Endometrial microvascular endothelial cells (primary cell): Measurements from ENCODE around the gene KIF21A. TPM values are rescaled to one million over a fixed set of nuclear protein-coding genes. Genes with fewer than 3 reads are reported as not detected.

Experiments
- in situ Hi-C: cut with HindIII; loops from 2 replicates; pipeline ENCODE4 v1.10.0; 2017; ENCODE audit warnings: low sequenced_read_pairs, low pct_unique_long_range_greater_than_20kb; ENCODE audit errors: inconsistent ontology term
- total RNA-seq: library from RNA; depleted of rRNA; stranded (reverse); fragments of >200 nt; gene quantifications from one replicate; pipeline ENCODE4 v1.2.3, GENCODE V29; 2015; ENCODE audit errors: inconsistent ontology term

Gene KIF21A
- total RNA-seq, 1 donor from 2014 or later = 6.5 TPM

GRCh38 chr12:39364196-39364595 lies 78.7 kb downstream of the KIF21A start:
- in situ Hi-C loops = no loop called here

DNA sequence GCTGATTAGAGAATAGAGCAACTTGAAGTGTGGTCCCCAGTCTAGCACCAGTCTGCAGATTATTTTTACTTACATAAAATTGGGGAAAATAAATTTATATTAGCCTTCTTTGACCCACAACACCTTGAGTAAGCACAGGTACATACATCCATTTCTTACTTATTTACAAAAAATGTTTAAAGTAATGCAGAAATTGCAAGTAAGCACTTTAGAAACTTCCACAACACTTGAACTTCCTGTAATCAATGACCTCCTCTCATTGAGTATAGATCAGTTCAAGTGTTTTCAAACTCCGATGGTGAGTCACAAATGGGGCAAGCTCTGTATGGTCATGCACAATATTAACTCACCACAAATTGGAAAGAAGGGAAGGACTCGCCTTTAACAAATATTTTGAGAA lies 83.3 kb downstream of the KIF21A start:
- in situ Hi-C loops = no loop called here

GRCh38 chr12:39357041-39357440 lies 85.9 kb downstream of the KIF21A start:
- in situ Hi-C loops = no loop called here

DNA sequence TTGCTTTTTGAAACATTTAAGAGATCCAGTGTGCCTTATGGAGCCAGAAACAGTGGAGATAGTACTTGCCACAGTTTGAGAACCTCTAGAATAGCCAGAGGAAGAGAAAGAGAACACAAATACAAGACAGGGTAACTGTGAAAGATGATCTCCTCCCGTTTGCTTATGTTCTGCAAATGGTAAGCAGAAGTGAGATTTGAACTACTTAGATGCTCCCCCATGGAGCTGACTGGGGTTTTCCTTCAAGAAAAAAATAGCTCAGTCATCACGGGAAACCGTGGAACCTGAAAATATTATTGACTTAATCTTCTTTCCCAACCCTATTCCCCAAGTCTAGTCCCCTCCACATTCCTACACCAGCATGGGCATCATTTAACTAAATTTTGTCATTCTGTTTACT lies 87.1 kb downstream of the KIF21A start:
- in situ Hi-C loops = no loop called here

DNA sequence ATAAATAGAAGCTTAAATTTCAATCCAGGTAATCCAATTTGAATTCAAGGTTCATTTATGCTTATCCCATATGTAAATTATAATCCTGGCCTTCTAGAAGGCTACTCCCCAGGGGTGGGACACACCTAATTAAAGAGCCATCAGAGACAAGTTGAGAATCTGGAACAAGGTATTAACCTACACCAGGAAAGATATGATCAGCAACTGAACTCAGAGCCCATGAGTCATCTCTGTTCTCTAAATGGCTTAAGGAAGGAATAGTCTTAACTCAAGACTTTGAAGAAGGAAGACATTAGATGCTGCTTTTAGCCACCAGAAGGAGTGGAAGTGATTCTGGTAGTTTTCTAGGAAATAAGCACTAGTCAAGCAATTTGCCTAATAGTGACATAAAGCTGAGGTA lies 88.0 kb downstream of the KIF21A start:
- in situ Hi-C loops = no loop called here

- in situ Hi-C loops = no loop called here
Measured at GRCh38 chr12:39352471-39353017, 90.4 kb downstream of the KIF21A start.

- in situ Hi-C loops = no loop called here
Measured at GRCh38 chr12:39351153-39351552, 91.8 kb downstream of the KIF21A start.

DNA sequence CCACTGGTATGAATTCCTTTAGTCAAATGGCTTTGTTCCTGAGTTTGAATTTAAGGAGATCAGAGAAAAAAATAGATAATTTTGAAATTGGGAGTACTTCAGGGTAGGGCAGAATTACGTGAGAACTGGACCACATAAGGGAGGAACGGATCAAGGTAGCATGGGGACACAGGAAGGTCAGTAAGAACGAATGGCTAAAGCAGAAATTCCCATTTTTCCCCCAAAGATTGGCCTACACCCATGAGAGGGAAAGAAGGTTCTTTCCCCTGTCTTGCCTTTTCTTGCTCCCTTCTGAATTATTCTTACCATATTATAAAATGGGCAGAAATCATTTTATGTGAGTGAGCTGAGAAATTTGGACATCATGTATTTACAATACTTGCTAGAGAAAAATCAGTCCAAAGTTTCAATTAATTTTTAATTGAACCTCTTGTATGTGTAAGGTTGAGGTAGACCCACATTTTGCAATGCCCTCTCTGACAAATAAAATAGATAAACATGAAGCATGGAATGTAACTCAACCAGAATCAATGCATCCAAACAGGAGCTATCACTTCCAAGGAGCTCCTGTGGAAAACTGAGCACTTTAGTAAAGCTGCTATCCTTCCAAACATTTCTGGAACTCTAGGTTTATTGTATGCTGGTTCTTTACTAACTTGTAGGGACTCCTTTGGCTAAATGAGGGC lies 93.8 kb downstream of the KIF21A start:
- in situ Hi-C loops = no loop called here

DNA sequence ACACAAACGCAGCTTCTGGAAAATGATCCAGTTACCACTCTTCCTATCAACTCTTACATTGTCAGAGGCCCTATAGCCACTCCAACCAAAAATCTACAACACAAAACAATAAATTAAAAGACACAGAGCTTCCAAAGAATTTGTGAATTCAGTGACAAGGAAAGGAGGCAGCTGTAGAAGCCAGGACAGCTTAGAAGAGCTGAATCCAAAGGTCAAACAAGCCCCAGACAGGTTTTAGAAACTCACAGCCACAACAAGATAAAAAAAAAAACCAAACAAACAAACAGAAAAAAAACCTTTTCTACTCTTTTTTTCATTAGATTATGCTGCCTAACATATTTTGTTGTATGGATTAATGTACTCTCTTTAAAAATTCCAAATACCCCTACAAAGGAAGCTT lies 94.4 kb downstream of the KIF21A start:
- in situ Hi-C loops = no loop called here

DNA sequence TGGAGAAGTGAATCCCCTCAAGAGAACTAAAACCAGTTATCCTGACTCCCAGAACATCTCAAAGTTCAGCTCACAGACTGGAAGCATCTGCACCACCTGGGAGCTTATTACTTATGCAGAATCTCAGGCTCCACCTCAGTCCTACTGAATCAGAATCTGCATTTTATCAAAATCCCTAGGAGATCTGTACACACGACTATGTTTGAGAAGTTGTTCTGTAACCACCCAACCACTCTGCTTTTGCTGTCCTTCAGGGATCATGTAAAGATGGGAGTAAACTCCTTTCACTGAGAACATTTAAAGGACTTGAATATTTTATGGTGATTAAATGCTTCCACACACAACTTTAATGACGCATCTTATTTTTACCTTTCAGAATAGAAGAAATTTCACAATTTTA lies 98.0 kb downstream of the KIF21A start:
- in situ Hi-C loops = no loop called here

DNA sequence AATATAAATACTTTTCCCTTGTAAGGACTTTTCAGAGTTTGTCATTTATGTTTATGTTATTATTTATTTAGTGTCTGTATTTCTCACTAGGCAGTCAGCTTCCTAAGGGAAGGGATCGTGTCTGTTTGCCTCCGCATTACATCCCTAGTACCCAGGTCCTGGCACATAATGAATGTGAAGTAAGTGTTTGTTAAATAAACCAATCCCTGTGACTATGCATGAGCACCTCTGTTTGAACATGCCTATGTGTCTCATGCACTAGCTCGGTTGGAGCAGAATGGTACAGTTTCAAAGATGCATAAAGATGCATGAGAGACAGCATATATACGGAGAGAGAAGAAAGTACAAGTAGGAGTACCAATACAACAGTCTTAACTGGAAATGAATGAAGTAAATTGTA lies 99.3 kb downstream of the KIF21A start:
- in situ Hi-C loops = no loop called here

- in situ Hi-C loops = no loop called here
Measured at GRCh38 chr12:39341761-39342160, 101.2 kb downstream of the KIF21A start.

DNA sequence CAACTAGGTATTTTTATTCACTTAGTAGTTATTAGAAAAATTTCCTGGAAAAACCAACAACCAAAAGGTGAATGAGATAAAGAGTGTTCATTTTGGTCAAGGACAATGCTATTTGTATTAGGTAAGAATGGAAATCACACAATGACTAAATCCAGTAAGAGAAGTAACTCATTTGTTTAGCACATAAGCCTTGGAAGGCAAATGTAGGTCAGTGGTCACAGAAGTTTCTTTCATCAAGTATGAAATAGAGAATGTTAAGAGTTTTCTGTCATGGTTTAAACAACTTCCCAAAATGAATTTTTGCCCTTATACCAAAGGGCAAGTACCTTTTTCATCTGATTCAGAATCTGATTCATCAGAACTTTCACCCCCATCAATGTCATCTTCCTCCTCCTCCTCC lies 101.7 kb downstream of the KIF21A start:
- in situ Hi-C loops = no loop called here

- in situ Hi-C loops = no loop called here
Measured at GRCh38 chr12:39332661-39333175, 110.2 kb downstream of the KIF21A start.

DNA sequence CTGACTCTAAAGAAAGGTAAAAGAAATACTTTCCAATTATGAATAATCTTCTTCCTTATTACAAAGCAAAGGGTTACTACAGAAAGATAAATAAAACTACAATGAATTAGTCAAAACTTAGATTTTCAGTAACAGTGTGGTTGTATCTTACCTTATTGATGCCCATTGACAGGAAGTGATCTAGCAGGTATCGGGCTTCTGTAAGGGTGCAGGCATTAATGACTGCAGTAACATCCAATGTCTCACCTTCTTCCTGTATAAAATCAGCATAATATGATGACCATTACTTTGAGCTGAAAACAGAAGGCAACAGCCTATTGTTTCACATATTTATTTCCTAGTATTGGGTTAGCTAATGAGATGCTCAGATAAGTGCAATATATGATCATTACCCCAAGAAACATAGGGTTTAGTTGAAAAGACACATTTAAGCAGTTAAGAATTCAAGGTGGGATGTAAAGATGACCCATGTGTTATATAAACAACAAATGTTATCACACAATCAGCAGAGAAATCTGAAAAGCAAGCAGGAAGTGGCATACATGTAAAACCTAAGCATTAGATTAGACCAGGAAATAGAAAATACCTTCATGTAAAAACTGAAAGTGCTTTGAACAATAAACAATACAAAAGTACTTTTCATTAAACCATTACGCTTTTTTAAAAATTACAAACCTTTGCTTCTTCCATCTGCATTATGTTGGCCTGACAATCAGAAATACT lies 111.2 kb downstream of the KIF21A start:
- in situ Hi-C loops = no loop called here

DNA sequence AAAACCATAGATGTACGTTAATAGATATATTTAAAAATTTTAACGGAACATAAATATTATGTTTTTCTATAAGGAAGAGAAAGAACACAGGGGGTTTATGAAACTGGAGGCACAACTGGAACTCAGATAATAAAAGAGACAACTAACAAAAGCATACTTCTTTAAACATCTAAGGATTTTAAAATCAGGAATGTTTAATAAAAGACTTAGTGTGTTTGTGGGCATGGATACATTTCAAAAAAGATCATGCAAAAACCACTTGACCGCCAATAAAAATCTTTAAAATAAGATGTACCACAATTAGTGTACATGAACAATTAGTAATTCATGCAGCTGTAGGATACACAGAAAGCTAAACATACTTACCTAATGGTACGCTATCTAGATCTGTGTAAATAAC lies 113.0 kb downstream of the KIF21A start:
- in situ Hi-C loops = no loop called here

- in situ Hi-C loops = no loop called here
Measured at GRCh38 chr12:39329018-39329417, 113.9 kb downstream of the KIF21A start.

GRCh38 chr12:39327965-39328364 lies 115.0 kb downstream of the KIF21A start:
- in situ Hi-C loops = no loop called here

DNA sequence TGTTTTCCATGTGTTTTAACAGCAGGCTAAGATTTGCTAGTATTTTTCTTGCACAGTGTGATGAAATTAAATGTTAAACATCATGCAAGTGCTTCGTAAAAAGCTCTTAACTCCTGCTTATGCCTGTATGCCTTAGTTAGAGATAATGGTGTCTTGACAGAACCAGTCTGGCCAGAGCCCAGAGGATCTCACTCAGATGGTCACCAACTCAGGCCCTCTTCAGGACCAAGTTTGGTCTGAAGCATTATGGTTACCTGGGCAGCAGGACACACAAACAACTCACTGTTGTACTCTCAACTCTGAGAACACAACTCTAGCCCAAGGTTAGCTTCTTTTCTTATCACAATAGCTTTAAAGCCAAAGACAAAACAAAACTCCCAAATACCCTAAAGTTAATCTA lies 115.4 kb downstream of the KIF21A start:
- in situ Hi-C loops = no loop called here

- in situ Hi-C loops = no loop called here
Measured at GRCh38 chr12:39319180-39319579, 123.7 kb downstream of the KIF21A start.
